Activated T-helper 2 cell treated with anti-CD3 and anti-CD28 coated beads, Interferon-gamma antibody, Interleukin-2, Interleukin-4, amounts not matched to agents 10 μg/mL and 5 μg/mL and 100 μg/mL, durations not matched to agents 14 hours and 24 hours and 36 hours (primary cell): ENCODE measurements around the gene COA8. TPM values are rescaled to one million over a fixed set of nuclear protein-coding genes. Genes with fewer than 3 reads are reported as not detected.
"Not testable (repeated sequence)": the region's sequence is repeated elsewhere in the genome, so short reads cannot be mapped to it uniquely, and the experiment has no call there.

Experiments
- DNase-seq: peaks from one replicate; pipeline ENCODE4 v3.0.0; 2021; ENCODE audit warnings: low spot score
- H3K27ac Mint-ChIP-seq: one replicate; pipeline ENCODE4 v1.8.0; 2021; ENCODE audit warnings: mixed read lengths
- H3K27me3 Mint-ChIP-seq: one replicate; pipeline ENCODE4 v1.8.0; 2021; ENCODE audit warnings: low read depth, mixed read lengths
- H3K36me3 Mint-ChIP-seq: one replicate; pipeline ENCODE4 v1.8.0; 2021; ENCODE audit warnings: low read depth, mixed read lengths
- H3K4me1 Mint-ChIP-seq: one replicate; pipeline ENCODE4 v1.8.0; 2021; ENCODE audit warnings: low read depth, mixed read lengths
- H3K4me3 Mint-ChIP-seq: one replicate; pipeline ENCODE4 v1.8.0; 2021; ENCODE audit warnings: low read depth, mild to moderate bottlenecking, moderate library complexity, mixed read lengths
- H3K9me3 Mint-ChIP-seq: one replicate; pipeline ENCODE4 v1.8.0; 2021; ENCODE audit warnings: mixed read lengths
- intact Hi-C: fragments of 100-400 bp; cut with micrococcal nuclease; formaldehyde crosslinking; loops from one replicate; pipeline ENCODE4 v1.15.1; 2023
- total RNA-seq: library from RNA; stranded (reverse); gene quantifications from 2 replicates; pipeline ENCODE4 v1.2.3, GENCODE V29; 2022

Gene COA8
- total RNA-seq, 1 donor from 2014 or later, result 31.9 TPM

DNA sequence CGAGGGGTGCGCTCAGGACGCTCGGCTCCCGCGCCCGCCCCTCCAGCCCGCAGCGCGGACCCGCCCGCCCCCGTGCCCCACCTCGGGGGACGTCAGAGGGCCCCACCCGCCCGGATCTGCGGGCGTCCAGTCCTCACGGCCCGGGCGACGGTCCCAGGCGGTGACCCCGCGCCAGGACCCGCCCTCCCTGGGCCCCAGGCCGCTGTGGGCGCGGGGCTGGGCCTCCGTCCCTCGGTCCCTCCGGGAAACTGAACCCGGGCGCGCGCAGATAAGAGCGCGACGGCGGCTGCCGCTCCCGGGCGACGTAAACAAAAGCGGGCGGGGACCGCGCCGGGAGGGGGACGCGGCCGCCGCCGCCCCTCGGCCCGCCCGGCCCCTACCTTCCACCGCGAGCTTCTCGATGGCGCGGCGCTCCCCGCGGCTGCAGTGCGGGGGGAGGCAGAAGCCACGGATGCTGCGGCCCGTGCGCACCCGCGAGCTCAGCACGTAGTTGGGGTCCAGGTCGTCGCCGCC lies 41.3 kb upstream of the COA8 start:
- no peak overlapping the region for H3K27ac Mint-ChIP-seq
- H3K4me3 Mint-ChIP-seq, result no peak overlapping the region
- peaks cover 4% of the 10 kb centered on the region for H3K4me1 Mint-ChIP-seq
- H3K36me3 Mint-ChIP-seq, result no peaks in the 10 kb centered on the region
- DNase-seq, result no peak
- peaks cover 21% of the 10 kb centered on the region for H3K27me3 Mint-ChIP-seq
- intact Hi-C loops, result no loop called here
- no peaks in the 10 kb centered on the region for H3K9me3 Mint-ChIP-seq

DNA sequence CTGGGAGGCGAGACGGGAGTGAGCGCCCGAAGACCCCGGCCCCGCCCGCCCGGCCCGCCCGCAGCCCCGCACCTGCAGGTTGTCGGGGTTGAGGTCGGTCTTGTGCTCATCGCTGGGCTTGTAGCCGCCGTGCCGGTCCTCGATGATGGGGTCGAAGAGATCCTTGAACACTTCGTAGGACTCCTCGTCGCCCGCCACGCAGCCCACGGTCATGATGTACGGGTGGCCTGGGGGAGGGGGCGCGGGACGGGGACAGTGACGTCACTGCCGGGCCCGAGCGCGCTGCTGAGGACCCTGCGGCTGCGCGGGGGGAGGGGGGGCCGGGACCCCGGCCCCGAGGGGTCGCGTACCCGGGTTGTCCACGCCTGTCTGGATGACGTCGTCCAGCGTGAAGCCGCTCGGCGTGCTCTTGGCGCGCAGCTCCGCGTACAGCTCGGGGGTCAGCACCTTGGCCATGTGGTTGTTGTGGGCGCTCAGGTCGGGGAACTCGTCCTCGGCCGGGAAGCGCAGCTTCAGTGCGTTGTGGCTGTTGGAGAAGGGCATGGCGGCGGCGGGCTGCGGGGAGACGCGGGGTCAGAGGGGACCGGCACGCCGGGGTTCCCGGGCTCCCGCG lies 40.7 kb upstream of the COA8 start:
- intact Hi-C loops, result no loop called here
- Mint-ChIP-seq H3K27me3 (peaks cover 21% of the 10 kb centered on the region), H3K9me3 (no peaks in the 10 kb centered on the region), H3K36me3 (no peaks in the 10 kb centered on the region), H3K4me3 (peak overlapping the region; percentile 21), H3K27ac (no peak overlapping the region), H3K4me1 (peaks cover 6% of the 10 kb centered on the region)
- DNase-seq, result no peak

- Mint-ChIP-seq H3K9me3 (no peaks in the 10 kb centered on the region), H3K27me3 (peaks cover 21% of the 10 kb centered on the region), H3K4me3 (peak within 1 kb of the TSS; percentile 21), H3K27ac (no peak within 1 kb of the TSS), H3K4me1 (peaks cover 13% of the 10 kb centered on the region), H3K36me3 (no peaks in the 10 kb centered on the region)
- DNase-seq, result no peak
- intact Hi-C loops, result no loop called here
Observed at GRCh38 chr14:103522649-103523574, 39.8 kb upstream of the COA8 start, which contains the start of gene CKB. Gene CKB, minus strand, starts transcription at chr14:103522830. Its CDS starts 337 bp downstream, at chr14:103522493.

DNA sequence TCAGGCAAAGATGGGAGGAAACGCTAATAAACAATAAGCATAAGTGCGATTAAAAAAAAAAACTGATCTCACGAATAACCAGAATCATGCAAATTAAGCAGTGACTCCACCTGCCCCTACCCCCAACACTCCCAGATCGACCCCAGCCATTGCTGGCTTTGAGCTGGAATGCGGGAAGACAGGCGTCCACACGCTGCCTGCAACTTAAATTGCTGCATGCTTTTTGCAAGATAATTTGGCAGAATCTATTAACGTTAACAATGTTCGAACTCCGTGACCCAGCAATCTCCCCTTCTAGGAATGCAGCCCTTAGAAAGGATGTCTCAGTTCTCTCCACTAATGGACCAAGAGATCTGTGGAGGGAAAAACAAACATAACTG lies 39.2 kb upstream of the COA8 start:
- intact Hi-C loops, result no loop called here
- Mint-ChIP-seq H3K27me3 (peaks cover 21% of the 10 kb centered on the region), H3K4me1 (peaks cover 13% of the 10 kb centered on the region), H3K9me3 (no peaks in the 10 kb centered on the region), H3K27ac (no peak overlapping the region), H3K36me3 (no peaks in the 10 kb centered on the region), H3K4me3 (peak overlapping the region; percentile 17)
- no peak for DNase-seq

DNA sequence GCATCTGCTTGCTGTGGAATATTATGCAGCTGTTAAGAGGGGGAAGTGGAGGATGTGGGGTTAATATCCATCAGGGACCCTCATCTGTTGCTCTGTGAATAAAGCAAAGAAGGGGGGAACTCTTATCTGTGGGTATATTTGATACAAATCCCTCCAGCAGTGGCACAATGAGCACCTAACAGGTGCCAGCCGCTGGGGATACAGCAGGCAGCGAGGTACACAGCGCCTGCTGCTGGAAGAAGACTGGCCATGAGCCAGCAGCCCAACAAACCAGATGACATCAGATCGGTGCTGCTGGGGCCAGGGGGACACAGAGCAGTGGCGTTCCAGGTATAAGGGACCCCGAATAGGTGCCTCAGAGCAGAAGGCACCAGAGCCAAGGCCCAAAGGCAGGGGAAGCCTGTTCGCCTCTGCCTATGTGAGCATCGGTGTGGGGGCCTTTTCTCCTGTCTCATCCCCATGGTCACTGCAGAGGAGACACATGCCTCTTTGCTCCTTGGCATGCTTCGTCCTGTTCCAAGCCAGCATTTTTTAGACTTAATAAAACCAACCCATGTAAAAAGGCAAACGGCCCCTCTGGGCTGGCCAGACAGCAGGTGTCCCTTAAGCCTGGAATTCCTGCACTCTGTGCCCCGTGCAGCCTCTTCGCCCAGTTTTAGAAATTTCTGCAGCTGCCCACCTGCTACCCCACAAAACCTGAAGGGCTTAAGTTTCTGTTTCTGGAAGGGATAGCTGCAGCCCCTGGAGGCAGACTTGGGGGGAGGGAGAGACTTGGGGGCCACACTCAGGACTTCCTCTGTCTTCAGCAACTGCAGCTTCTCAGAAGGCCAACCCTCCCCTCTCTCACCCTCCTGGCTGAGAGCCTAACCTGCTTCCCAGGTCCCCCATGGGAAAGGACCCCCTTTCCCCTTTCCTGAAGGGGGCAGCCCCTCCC lies 38.5 kb upstream of the COA8 start:
- Mint-ChIP-seq H3K4me3 (no peak overlapping the region), H3K4me1 (peaks cover 11% of the 10 kb centered on the region), H3K27ac (no peak overlapping the region), H3K9me3 (no peaks in the 10 kb centered on the region), H3K27me3 (peaks cover 20% of the 10 kb centered on the region), H3K36me3 (no peaks in the 10 kb centered on the region)
- intact Hi-C loops, result no loop called here
- no peak for DNase-seq

GRCh38 chr14:103525430-103526246 lies 37.1 kb upstream of the COA8 start:
- H3K9me3 Mint-ChIP-seq, DNase-seq, intact Hi-C loops, H3K36me3 Mint-ChIP-seq, H3K27ac Mint-ChIP-seq, H3K4me3 Mint-ChIP-seq: not testable (repeated sequence)
- peaks cover 13% of the 10 kb centered on the region for H3K4me1 Mint-ChIP-seq
- H3K27me3 Mint-ChIP-seq, result peaks cover 20% of the 10 kb centered on the region

DNA sequence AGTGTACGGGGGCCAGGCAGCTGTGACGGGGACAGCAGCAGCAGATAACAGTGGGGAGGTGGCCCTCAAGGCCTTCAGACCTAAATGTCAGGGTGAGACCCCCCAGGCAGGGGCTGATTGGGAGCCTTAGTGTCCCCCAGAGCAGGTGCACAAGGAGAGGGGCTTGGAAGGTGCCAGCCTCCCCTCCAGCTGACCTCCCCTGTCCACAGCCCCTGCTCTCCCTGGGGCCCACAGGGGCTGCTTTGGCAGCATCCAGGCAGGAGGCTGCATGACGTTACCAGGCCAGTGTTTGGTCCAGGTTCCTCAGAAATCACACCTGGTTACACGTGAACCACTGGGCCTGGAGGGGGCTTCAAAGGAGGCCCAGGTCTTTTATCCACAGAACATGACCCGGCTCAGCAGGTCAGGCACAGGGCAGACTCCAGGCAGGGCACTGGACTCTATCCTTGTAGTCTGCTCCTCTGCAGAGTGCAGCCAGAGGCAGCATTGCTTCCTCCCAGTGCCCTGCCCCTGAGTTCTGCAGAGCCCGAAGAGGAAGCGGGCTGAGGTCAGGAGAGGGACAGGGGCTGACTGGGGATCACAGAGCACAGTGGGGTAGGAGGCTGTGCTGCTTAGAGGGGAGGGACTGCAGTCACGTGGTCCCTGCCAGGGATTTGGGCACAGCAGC lies 36.4 kb upstream of the COA8 start:
- Mint-ChIP-seq H3K27ac (no peak overlapping the region), H3K4me3 (no peak overlapping the region), H3K36me3 (peaks cover 8% of the 10 kb centered on the region), H3K9me3 (no peaks in the 10 kb centered on the region), H3K4me1 (peaks cover 15% of the 10 kb centered on the region), H3K27me3 (peaks cover 20% of the 10 kb centered on the region)
- no peak for DNase-seq
- intact Hi-C loops, result no loop called here

GRCh38 chr14:103526914-103527248 lies 35.9 kb upstream of the COA8 start:
- H3K27ac Mint-ChIP-seq, result no peak overlapping the region
- H3K4me3 Mint-ChIP-seq, result peak overlapping the region; percentile 68
- H3K36me3 Mint-ChIP-seq, result peaks cover 8% of the 10 kb centered on the region
- no peaks in the 10 kb centered on the region for H3K9me3 Mint-ChIP-seq
- H3K4me1 Mint-ChIP-seq, result peaks cover 15% of the 10 kb centered on the region
- peaks cover 20% of the 10 kb centered on the region for H3K27me3 Mint-ChIP-seq
- intact Hi-C loops, result no loop called here
- DNase-seq, result no peak

GRCh38 chr14:103527408-103528145 lies 35.2 kb upstream of the COA8 start:
- DNase-seq, result no peak
- intact Hi-C loops, result no loop called here
- peak overlapping the region; percentile 63 for H3K27ac Mint-ChIP-seq
- peak overlapping the region; percentile 99 for H3K4me3 Mint-ChIP-seq
- no peaks in the 10 kb centered on the region for H3K9me3 Mint-ChIP-seq
- peaks cover 20% of the 10 kb centered on the region for H3K27me3 Mint-ChIP-seq
- peaks cover 8% of the 10 kb centered on the region for H3K36me3 Mint-ChIP-seq
- H3K4me1 Mint-ChIP-seq, result peaks cover 15% of the 10 kb centered on the region

DNA sequence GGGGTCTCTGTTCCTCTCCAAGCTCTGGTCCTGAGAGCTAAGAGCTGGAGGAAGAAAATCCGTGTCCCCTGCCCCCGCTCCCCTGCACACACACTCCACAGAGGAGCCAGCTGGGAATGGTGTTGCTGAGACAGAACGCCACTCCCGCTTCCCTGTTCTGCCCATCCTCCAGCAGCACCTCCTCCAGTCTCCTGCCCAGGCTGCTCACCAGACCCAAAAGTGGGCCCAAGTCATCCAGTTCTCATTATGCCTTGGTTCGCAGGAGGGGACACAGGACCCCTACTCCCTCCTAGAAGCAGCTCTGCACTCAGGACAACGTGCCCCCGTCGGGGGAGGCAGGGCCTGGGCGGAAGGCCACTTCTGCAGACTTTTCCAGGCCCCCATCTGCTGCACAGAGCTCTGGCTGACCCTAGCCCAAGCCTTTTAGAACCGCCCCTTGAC lies 34.6 kb upstream of the COA8 start:
- intact Hi-C loops, result no loop called here
- Mint-ChIP-seq H3K27ac (peak overlapping the region; percentile 91), H3K36me3 (peaks cover 8% of the 10 kb centered on the region)

More for the DNA sequence above, 34.6 kb upstream of the COA8 start:
- H3K27me3 Mint-ChIP-seq, result peaks cover 20% of the 10 kb centered on the region
- H3K4me1 Mint-ChIP-seq, result peaks cover 15% of the 10 kb centered on the region
- DNase-seq, result no peak
- no peaks in the 10 kb centered on the region for H3K9me3 Mint-ChIP-seq
- peak overlapping the region; percentile 99 for H3K4me3 Mint-ChIP-seq
